Panc1 (cell line): ENCODE results near the gene ELAVL1. TPM values are rescaled to one million over a fixed set of nuclear protein-coding genes. Genes with fewer than 3 reads are reported as not detected.

Experiments used
- ATAC-seq: fragments of 200-7000 bp; cut with Tn5 transposase; 2 replicates; pipeline ENCODE4 v1.9.1; 2020; ENCODE audit warnings: mild to moderate bottlenecking, moderate library complexity
- BruUV-seq: library from RNA; stranded (reverse); fragments of 400-500 nt; replicated peaks from 2 replicates; lab custom pipeline; 2021; lab: Mats Ljungman, UMichigan
- CTCF ChIA-PET: fragments of 300-600 bp; sonication (Branson Sonifier 250); formaldehyde crosslinking; loops from one replicate; lab custom pipeline; 2022; ENCODE audit warnings: antibody characterized with exemption; lab: Charles Lee
- POLR2A ChIA-PET: fragments of 300-600 bp; sonication (Branson Sonifier 250); formaldehyde crosslinking; loops from one replicate; lab custom pipeline; 2022; ENCODE audit warnings: antibody characterized with exemption; lab: Charles Lee
- DNase-seq: peaks from one replicate; pipeline ENCODE4 v3.0.0-alpha.2; 2010; ENCODE audit warnings: low read depth, low spot score
- H3K27ac ChIP-seq: 2 replicates; pipeline ENCODE4 v1.5.1; 2011; ENCODE audit warnings: mild to moderate bottlenecking, low read length, inconsistent platforms
- H3K27me3 ChIP-seq: fragments of 200-500 bp; sonication (Bioruptor generic); 2 replicates; pipeline ENCODE4 v1.6.0; 2014; ENCODE audit warnings: low read length, inconsistent platforms; ENCODE audit not compliant: control insufficient read depth, insufficient read depth
- H3K36me3 ChIP-seq: fragments of 200-500 bp; sonication (Bioruptor generic); 2 replicates; pipeline ENCODE4 v1.5.1; 2014; ENCODE audit warnings: inconsistent platforms, mild to moderate bottlenecking, low read length, moderate library complexity; ENCODE audit not compliant: control insufficient read depth, insufficient read depth
- H3K4me1 ChIP-seq: 2 replicates; pipeline ENCODE4 v1.5.1; 2011; ENCODE audit warnings: inconsistent platforms, mild to moderate bottlenecking, low read length, moderate library complexity; ENCODE audit not compliant: control insufficient read depth, insufficient read depth
- H3K4me3 ChIP-seq, 2 experiments: 2 replicates each; pipeline ENCODE4 v1.5.1; 2011 to 2012; ENCODE audit warnings: low read depth in 2 of 2, low read length in 2 of 2, mild to moderate bottlenecking in 2 of 2, inconsistent platforms in 1 of 2, moderate library complexity in 1 of 2
- H3K9me3 ChIP-seq: fragments of 200-500 bp; sonication (Bioruptor generic); 2 replicates; pipeline ENCODE4 v1.5.1; 2014; ENCODE audit warnings: low read depth, mild to moderate bottlenecking, inconsistent platforms, low read length, moderate library complexity; ENCODE audit not compliant: control insufficient read depth, insufficient read depth
- CTCF ChIP-seq: fragments of 450-650 bp; IDR thresholded peaks from 2 replicates; pipeline ENCODE4 v1.5.1; 2017; ENCODE audit warnings: mild to moderate bottlenecking
- POLR2AphosphoS5 ChIP-seq: IDR thresholded peaks from 2 replicates; pipeline ENCODE4 v1.6.1; 2012; ENCODE audit warnings: mild to moderate bottlenecking, low read depth, low read length, moderate library complexity
- REST ChIP-seq, 2 experiments: IDR thresholded peaks; 2 replicates each; pipeline ENCODE4 v1.6.1; 2011 to 2012; ENCODE audit warnings: low read depth in 2 of 2, control low read depth in 1 of 2, low read length in 1 of 2, mild to moderate bottlenecking in 1 of 2, moderate library complexity in 1 of 2; ENCODE audit not compliant: insufficient read depth in 1 of 2
- SIN3A ChIP-seq: IDR thresholded peaks from 2 replicates; pipeline ENCODE4 v1.6.1; 2012; ENCODE audit warnings: low read depth, mild to moderate bottlenecking, low read length, moderate library complexity, borderline replicate concordance; ENCODE audit not compliant: insufficient read depth
- TCF7L2 ChIP-seq: IDR thresholded peaks from 2 replicates; pipeline ENCODE4 v1.6.1; 2011; ENCODE audit warnings: mild to moderate bottlenecking, low read depth, low read length, inconsistent platforms
- in situ Hi-C: cut with HindIII; loops from 2 replicates; pipeline ENCODE4 v1.10.0; 2016; ENCODE audit warnings: low sequenced_read_pairs, low pct_unique_long_range_greater_than_20kb
- intact Hi-C: fragments of 100-400 bp; cut with micrococcal nuclease; formaldehyde crosslinking; loops from one replicate; pipeline ENCODE4 v1.10.0; 2022; ENCODE audit not compliant: unreplicated experiment
- total RNA-seq: library from RNA; stranded (reverse); gene quantifications from one replicate; pipeline ENCODE4 v1.2.1, GENCODE V29; 2021; ENCODE audit not compliant: unreplicated experiment

Gene ELAVL1
- total RNA-seq, 1 experiment from 2014 or later: 123 TPM

- no peak for TF ChIP-seq POLR2AphosphoS5
- no peak for TF ChIP-seq SIN3A
- no peak for TF ChIP-seq REST (IDR thresholded peaks at IDR 0.05; ENCODE audit: insufficient read depth in 1 of 2, low read depth in 2 of 2, low read length in 1 of 2)
- TF ChIP-seq TCF7L2: no peak
- no peak for TF ChIP-seq CTCF
- Histone ChIP-seq H3K36me3 (no peaks in the 10 kb centered on the region), H3K4me3 (no peak overlapping the region), H3K27ac (no peak overlapping the region), H3K27me3 (no peaks in the 10 kb centered on the region), H3K4me1 (no peaks in the 10 kb centered on the region; the same call in none of the 2 replicates), H3K9me3 (no peaks in the 10 kb centered on the region)
- CTCF ChIA-PET: no interaction called here
- TSS peak; percentile 10 for BruUV-seq
- no peak for DNase-seq
- in situ Hi-C loops (no loop called here), intact Hi-C loops (no loop called here)
- POLR2A ChIA-PET: no interaction called here
- ATAC-seq: no peak
These were observed 10.3 kb downstream of the ELAVL1 start for GRCh38 chr19:7994928-7995809.

GRCh38 chr19:7994114-7994513 is 11.3 kb downstream of the ELAVL1 start:
- Histone ChIP-seq H3K36me3 (no peaks in the 10 kb centered on the region; the same call in 1 of the 2 replicates), H3K9me3 (no peaks in the 10 kb centered on the region), H3K4me3 (no peak overlapping the region), H3K27me3 (no peaks in the 10 kb centered on the region), H3K4me1 (peaks cover 3% of the 10 kb centered on the region), H3K27ac (no peak overlapping the region)
- in situ Hi-C loops (no loop called here), intact Hi-C loops (no loop called here)
- ChIA-PET CTCF (no interaction called here), POLR2A (interaction anchor here (0.6 kb wide), 1 partner anchor 43 kb away, joined by 9 read pairs; no protein-coding TSS in a partner anchor)
- TF ChIP-seq REST (IDR thresholded peaks at IDR 0.05; ENCODE audit: insufficient read depth in 1 of 2, low read depth in 2 of 2, low read length in 1 of 2): no peak
- no peak for TF ChIP-seq CTCF
- TF ChIP-seq TCF7L2: no peak
- no peak for TF ChIP-seq SIN3A
- TF ChIP-seq POLR2AphosphoS5: no peak
- DNase-seq (no peak), ATAC-seq (no peak)
- BruUV-seq: no TSS peak
